ENCODE measurements around the gene TBC1D20.
"Not testable (repeated sequence)": the region's sequence is repeated elsewhere in the genome, so short reads cannot be mapped to it uniquely, and the experiment has no call there.

Gene TBC1D20

GRCh38 chr20:387520-387919, 74.8 kb downstream of the TBC1D20 start:
- in situ Hi-C loops (cut with HindIII; ENCODE audit: low sequenced_read_pairs): no loop called here

GRCh38 chr20:386634-387033, 75.7 kb downstream of the TBC1D20 start:
- DNase-seq (ENCODE audit: low read depth); in situ Hi-C loops (cut with HindIII; ENCODE audit: low sequenced_read_pairs); H3K4me3 ChIP-seq (ENCODE audit: low read depth, low read length): not testable (repeated sequence)

More at GRCh38 chr20:387520-387919, 74.8 kb downstream of the TBC1D20 start:
- DNase-seq (ENCODE audit: low read depth): no peak
- TF ChIP-seq CTCF (IDR thresholded peaks at IDR 0.05; ENCODE audit: low read depth, low read length, missing control alignments): no peak
- no peak overlapping the region for H3K4me3 ChIP-seq (ENCODE audit: low read depth, low read length)

Measured in astrocyte of the cerebellum (primary cell).